ENCODE results near the gene PTPRG. TPM values are rescaled to one million over a fixed set of nuclear protein-coding genes. Genes with fewer than 3 reads are reported as not detected.

Gene PTPRG
- total RNA-seq, 1 experiment from 2014 or later = 69.3 TPM

DNA sequence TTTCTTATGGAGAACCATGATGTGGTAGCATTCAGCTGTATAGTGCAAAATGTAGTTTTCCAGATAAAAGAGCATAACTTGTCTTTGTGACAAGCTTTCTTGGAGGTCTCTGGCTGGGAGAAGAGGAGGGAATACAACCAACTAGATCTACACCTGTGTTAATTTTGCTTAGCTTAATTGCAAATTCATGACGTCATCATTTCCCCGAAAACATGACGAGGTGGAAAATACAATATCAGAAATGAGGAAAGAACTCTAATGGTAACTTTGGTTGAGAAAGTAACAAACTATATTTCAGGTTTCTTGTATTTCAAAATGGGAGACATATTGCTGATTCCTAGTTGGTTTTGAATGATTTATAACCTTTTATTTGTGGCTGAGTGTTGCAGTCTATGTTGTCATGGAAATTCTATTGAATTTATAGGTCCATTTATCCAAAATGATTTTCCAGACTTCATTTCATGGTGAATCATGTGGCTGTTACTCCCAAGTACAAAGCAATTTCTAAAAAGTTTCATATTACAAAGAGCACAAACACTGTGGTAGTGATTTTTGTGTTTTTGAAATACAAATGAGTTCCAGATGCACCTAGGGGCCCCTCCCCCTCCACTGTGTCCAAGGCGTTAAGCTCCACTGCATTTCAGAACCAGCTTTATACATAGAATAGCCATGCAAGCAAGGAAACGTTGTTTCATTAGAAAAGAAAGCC, 504.8 kb downstream of the PTPRG start:
- Histone ChIP-seq H3K27me3 (ENCODE audit: insufficient read depth, low read length) (no peaks in the 10 kb centered on the region), H3K79me1 (ENCODE audit: insufficient read depth, low read depth, low read length, poor library complexity, severe bottlenecking) (peaks cover 4% of the 10 kb centered on the region), H2AFZ (ENCODE audit: low read length) (no peak overlapping the region), H4K20me1 (ENCODE audit: control insufficient read depth, insufficient read depth, insufficient read length) (no peaks in the 10 kb centered on the region), H3K9me3 (ENCODE audit: control insufficient read depth, low read depth, low read length) (no peaks in the 10 kb centered on the region), H3K18ac (ENCODE audit: insufficient read length, low read depth, low read length) (no peak overlapping the region), H3T11ph (ENCODE audit: low read length) (no peak overlapping the region), H4K5ac (ENCODE audit: insufficient read length, low read depth, low read length) (no peak overlapping the region), H2AK5ac (ENCODE audit: insufficient read length, low read length) (no peak overlapping the region), H4K8ac (replicated peaks; ENCODE audit: insufficient read length, low read depth, low read length) (no peak overlapping the region), H2BK15ac (ENCODE audit: low read depth, low read length) (no peak overlapping the region), H3K56ac (ENCODE audit: insufficient read length, low read depth, low read length) (no peak overlapping the region), H3K4ac (ENCODE audit: low read depth, low read length) (no peak overlapping the region), H3K14ac (ENCODE audit: insufficient read depth, low read length) (no peak overlapping the region), H2BK20ac (ENCODE audit: low read depth, low read length, poor library complexity, severe bottlenecking) (no peak overlapping the region), H3K23me2 (ENCODE audit: insufficient read length, low read depth, low read length, poor library complexity, severe bottlenecking) (no peaks in the 10 kb centered on the region), H3K9ac (ENCODE audit: extremely low read depth, insufficient read length, low read length) (no peak overlapping the region), H3K27ac (ENCODE audit: insufficient read length, low read depth, low read length) (no peak overlapping the region), H2BK120ac (ENCODE audit: low read depth, low read length, poor library complexity, severe bottlenecking) (no peak overlapping the region), H3K79me2 (ENCODE audit: insufficient read depth, low read length) (0 out of 2 replicates have a peak, but pooled peaks cover 2% of the 10 kb centered on the region), H4K91ac (ENCODE audit: insufficient read length, low read depth, low read length) (no peak overlapping the region), H3K4me1 (ENCODE audit: insufficient read depth, low read length) (peaks cover 7% of the 10 kb centered on the region; the same call in 1 of the 2 replicates), H2BK5ac (ENCODE audit: insufficient read length, low read length) (no peak overlapping the region), H3K4me2 (ENCODE audit: insufficient read depth, insufficient read length, low read length) (no peak overlapping the region), H3K23ac (ENCODE audit: insufficient read length, low read depth, low read length) (no peak overlapping the region), H2BK12ac (ENCODE audit: insufficient read length, low read depth, low read length) (no peak overlapping the region)
- TF ChIP-seq, protein P1, sequence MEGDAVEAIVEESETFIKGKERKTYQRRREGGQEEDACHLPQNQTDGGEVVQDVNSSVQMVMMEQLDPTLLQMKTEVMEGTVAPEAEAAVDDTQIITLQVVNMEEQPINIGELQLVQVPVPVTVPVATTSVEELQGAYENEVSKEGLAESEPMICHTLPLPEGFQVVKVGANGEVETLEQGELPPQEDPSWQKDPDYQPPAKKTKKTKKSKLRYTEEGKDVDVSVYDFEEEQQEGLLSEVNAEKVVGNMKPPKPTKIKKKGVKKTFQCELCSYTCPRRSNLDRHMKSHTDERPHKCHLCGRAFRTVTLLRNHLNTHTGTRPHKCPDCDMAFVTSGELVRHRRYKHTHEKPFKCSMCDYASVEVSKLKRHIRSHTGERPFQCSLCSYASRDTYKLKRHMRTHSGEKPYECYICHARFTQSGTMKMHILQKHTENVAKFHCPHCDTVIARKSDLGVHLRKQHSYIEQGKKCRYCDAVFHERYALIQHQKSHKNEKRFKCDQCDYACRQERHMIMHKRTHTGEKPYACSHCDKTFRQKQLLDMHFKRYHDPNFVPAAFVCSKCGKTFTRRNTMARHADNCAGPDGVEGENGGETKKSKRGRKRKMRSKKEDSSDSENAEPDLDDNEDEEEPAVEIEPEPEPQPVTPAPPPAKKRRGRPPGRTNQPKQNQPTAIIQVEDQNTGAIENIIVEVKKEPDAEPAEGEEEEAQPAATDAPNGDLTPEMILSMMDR (conservative IDR thresholded peaks at IDR 0.05) = no peak
- peaks cover 11 to 12% of the 10 kb centered on the region in 2 experiments for H3K9me3 Mint-ChIP-seq
- no peak overlapping the region for H3K27ac Mint-ChIP-seq
- no CpG with 5 or more reads among the region's 5 CpGs for WGBS (ENCODE audit: extremely low coverage, insufficient read length, low lambda C conversion rate)
- no peaks in the 10 kb centered on the region for H3K27me3 Mint-ChIP-seq (ENCODE audit: low read depth)
- H3K4me1 Mint-ChIP-seq = peaks cover 28 to 43% of the 10 kb centered on the region in 2 experiments
- DNase-seq = no peak
- H3K36me3 Mint-ChIP-seq (ENCODE audit: insufficient read depth in 1 of 3, low read depth in 3 of 3) = peaks cover 0 to 17% (median 13%) of the 10 kb centered on the region in 3 experiments; a peak in 5 of 7 replicates
- H3K4me3 Mint-ChIP-seq = no peak overlapping the region
